Hippocampal formation (tissue), 2 donors: ENCODE measurements around the gene NF2.

Experiments used
- DNase-seq, 2 donors: peaks; one replicate each; lab custom pipeline; 2025; lab: John Stamatoyannopoulos, UW

Gene NF2

DNA sequence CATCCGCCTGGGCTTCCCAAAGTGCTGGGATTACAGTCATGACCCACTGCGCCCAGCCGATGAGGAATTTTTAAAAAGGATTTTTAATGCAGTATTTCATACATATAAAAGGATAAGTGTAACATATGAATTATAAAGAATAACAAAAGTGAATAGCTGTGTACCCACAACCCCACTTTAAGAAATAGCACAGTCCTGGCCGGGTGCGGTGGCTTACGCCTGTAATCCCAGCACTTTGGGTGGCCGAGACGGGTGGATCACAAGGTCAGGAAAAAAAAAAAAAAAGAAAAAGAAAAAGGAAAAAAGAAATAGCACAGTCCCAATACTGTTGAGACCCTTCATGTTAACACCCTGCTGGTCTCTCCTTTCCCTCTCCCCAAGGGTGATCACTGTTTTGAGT lies 62.1 kb downstream of the NF2 start:
- DNase-seq: no peak

DNA sequence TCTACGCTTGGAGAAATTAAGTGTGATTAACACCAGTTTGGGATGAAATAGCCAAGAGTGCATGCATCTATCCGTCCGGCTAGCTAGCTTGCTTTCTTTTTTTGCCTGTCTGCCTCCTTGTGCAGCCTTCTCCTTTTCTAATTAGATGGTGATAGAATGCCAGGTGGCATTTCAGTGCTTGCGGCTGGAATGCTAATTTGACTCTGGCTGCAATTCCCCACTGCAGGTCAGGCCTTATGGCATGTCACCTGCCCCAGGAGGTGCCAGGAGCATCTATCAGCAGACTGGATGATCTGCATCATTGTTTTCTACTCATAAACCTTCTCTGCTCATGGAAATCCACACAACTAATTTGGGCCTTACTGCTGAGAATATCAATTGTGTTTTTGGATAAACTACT lies 65.2 kb downstream of the NF2 start:
- no peak for DNase-seq

DNA sequence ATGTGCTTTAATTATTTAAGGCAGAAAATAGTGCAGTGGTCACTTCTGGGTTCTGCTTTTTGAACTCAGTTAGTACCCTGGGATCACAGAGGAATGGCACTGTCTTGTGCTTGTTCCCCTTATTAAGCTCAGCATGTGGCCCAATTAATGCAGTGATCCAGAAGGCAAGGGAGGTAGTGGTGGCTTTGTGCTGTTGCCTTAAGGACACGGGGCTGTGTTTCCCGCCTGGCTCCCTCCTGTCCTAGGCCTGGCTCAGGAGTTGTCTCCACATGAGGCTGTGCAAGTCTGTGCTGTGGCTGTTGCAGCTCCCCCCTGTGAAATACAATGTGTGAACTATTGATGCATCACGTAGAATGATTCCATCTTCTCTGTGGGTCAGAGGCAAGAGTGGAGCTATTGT lies 67.2 kb downstream of the NF2 start:
- DNase-seq: no peak

DNA sequence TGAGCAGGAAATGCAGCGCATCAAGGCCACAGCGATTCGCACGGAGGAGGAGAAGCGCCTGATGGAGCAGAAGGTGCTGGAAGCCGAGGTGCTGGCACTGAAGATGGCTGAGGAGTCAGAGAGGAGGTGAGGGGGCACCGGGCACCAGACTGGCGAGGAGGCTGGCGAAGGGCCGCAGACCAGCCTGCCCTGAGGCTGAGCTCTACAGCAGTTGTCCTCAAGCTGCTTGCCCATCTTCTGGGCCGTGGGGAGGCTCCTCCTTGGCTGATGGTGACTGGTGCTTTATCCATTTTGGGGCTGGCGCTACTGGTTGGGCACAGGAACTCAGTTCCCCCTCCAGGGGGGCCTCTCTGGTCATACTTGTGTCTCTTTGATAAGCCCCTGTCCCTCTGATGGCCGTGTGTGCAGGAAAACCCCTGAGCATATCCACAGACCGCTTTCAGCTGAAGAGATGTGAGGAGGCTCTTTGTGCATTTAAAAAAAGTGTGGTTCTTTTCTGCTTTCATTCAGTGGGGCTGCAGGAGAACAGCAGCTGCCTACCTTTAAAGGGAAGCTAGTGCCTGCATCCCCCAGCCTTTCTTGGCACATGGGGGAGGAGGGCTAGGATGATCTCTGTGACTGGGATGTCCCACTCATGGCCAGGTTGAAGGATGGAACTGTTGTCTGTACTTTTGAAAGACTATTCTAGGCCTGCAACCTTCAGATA lies 70.1 kb downstream of the NF2 start:
- no peak for DNase-seq

DNA sequence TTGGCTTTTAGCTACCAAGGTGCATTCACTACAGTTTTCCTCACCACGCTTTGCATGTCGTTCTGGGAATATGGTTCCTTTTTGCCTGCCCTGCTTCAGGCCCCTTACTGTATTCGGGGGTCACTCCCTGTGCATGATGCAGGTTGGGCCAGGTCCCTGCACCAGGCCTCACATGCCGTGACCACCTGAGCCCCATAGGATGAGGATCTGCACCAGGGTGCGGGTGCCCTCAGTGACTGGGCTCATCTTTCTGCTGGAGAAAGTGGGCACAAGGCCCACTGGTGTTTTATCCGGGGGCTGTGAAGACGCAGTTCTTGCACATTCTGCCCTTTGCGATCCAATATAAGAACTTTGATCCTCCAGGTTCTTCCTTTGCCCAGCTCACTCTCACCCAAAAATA lies 70.7 kb downstream of the NF2 start:
- no peak for DNase-seq

DNA sequence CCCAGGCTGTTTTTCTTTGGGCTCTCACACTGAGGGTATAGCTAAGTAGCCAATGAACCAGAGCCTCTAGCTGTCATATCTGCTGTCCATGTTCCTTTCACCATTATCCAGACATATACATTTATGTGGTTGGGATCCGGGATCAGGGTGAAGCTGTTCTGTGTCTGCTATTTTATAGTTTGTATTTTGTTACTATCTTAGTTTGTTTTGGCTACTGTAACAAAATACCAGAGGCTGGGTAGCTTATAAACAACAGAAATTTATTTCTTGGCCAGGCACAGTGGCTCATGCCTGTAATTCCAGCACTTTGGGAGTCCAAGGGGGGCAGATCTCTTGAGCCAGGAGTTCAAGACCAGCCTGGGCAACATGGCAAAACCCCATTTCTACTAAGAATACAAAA lies 75.9 kb downstream of the NF2 start:
- no peak for DNase-seq

DNA sequence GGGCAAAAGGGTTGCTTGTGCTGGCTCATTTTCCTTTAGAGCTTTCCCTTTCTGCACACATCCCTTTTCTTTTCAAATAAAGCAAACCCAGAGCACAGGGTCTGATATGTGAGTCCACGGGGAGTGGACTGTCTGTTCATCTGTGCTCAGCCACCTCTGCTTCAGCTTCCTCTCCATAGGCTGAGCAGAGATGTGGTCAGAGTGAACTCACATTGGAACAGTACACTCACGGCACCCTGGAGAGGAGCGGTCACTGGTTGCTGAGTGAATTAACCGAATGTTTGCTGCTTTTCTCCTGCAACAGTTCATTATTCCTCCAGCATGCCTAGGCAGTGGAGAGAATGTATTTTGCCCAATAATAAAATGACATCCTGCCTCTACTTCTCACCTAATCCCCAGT lies 80.1 kb downstream of the NF2 start:
- no peak for DNase-seq

DNA sequence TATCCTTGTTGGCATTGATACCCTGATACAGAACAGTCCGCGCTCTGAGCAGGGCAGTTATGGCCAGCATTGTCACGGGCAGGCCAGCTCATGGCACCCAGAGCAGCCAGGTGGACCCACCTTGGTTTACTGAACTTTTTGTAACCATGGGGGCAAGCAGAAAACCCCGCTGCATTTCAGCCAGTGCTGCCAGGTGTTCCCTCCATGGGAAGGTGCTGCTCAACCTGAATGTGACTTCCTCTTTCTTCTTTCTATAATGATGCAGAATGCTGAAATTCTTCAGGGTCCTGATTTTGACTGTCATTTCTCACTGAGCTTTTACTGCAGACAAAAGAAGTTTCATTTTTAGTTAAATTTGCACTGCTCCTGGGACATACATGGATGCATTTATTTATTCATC lies 80.8 kb downstream of the NF2 start:
- no peak for DNase-seq

DNA sequence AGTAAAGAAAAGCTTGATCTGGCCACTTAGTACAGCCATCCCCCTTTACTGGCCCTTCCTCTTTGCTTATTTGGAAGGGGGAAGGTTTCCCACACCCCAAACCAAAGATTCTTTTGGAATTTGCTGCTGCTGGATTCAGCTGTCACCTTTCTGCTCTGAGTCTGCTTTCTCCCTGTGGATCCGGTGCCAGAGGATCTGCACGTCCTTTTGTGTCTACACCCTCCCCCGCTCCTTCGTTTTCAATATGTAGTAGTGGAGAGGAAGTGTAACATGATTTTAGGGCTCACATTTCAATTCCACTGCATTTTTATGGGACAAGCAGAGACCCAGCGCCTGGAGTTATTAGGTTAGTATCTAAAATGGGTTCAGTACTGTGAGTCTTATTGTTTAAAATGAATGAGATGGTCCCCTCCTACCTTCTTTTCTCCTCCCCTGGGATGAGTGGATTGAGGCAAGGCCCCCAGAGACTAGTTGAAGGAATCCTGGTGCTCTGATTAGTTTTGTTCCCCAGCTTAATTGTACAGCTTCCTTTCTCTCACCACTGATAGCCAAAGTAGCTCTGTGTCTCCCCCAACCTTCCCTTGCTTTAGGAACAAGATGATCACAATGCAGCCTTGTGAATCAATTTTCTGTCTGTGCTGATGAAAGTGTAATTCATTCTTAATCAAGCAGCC lies 85.9 kb downstream of the NF2 start:
- no peak for DNase-seq

DNA sequence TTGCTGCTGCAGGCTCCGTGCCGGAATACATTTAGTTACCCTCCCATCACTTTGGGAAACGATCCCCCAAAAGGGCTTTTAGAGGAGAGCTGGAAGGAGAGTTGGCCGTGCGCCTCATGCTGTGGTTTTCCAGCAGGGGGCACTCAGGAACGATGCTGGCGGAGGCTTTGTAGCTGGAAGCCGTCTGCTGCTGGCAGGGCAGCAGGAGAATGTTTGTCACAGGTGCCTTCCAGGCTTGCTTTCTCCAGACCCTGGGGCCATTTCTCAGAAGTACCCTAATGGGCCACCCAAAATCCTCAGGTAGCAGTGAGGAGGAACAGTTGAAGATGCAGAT lies 86.4 kb downstream of the NF2 start:
- DNase-seq: peak; percentile 56 to 71

DNA sequence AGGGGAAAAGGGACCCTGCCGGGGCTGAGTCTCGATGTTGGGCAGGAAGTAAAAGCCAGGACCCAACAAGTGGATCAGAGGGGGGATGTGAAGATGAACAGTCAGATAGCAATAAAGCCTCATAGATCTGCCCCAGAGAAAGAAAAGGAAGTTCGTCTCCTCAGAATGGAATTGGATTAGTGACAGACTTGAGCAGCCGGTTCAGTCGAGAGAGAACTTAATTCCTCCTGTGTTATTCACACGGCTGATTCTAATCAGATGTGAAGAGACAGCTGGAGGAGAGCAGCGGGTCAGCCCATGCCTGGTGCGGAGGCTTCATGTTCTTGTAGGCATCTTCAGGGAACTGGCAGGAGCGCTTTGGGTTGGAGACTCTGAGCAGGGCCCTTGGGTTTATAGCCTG lies 87.0 kb downstream of the NF2 start:
- no peak for DNase-seq

DNA sequence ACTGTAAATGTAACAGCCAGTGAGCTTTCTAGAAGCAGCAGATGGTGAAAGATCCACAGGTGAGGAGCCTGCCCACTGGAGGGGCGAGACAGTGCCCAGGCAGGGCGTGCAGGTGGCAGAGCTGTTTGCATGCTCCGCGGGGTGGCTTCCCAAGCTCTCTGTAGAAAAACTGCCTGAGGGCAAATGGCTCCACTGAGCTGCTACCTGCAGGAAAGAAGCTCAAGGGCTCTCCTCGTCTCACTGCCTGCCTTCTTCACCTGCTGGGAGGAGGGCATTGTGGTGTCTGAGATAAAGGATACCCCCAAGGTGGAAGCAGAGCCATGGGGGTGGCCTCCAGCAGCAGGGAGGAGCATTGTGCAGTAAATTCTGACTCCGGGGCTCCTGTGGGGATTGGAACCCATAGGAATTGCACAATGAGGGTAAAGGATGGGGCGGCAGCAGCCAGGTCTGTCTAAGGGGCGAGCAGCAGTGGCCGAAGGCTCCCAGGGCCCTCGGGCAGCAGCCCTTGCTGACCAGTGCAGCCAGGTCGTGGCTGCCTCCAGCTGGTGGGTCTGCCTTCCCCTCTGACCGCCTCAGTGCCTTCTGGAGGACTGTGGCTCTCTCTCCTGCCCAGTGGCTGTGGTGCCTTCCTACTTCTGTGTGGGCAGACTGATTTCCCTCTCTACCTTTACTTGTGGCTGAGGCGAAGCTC lies 88.3 kb downstream of the NF2 start:
- no peak for DNase-seq

DNA sequence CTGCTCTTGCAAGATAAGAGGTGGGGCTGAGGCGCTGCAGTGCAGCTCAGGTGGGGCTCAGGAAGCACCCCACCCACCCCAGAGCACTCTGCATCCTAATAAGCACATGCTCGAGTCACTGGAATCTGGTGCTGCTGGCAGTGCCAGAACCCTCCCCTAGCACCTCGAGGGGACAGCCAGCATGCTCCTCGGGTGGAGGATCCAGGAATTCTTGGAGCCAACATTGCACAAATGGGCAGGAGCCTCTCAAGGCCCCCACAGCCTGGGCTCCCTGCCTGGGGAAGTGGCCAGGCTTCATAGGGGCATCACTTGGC lies 88.9 kb downstream of the NF2 start:
- DNase-seq: no peak

DNA sequence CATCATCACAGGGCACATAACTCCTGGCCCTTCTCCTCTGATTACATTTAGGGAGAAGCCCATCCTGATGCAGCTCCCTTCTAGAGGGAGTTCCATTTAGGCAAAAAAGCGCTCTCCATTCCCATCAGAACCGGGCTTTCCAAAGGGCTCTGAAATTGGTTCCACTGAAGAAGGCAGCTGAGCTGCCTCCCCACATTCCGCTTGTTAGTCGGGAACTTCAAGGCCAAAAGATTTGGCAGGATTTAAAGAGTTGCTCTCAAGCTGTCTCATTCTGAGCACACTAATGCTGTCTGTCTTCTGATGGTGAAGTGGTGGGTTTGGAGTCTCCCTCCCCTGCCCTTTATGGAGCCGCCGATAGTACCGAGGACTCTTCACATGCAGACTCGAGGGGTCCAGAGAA lies 89.7 kb downstream of the NF2 start:
- no peak for DNase-seq

DNA sequence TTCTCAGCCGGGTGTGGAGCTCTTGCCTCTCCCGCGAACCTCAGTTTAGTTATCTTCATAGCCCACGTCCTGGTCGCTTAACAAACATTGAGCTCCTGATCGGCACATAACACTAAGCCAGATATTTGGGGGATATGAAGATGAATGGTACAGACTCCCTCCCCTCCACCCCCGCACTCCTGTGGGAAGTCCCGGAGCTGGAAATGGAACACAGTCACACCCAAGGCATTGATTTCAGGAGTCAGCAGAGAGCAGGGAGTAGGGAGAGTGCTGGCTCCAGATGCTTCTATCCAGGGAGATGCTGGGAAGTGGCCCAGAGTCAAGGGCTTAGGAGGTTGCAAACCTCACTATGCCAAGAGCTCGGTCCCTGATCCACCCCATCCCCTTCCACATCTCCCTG lies 90.2 kb downstream of the NF2 start:
- DNase-seq: no peak

DNA sequence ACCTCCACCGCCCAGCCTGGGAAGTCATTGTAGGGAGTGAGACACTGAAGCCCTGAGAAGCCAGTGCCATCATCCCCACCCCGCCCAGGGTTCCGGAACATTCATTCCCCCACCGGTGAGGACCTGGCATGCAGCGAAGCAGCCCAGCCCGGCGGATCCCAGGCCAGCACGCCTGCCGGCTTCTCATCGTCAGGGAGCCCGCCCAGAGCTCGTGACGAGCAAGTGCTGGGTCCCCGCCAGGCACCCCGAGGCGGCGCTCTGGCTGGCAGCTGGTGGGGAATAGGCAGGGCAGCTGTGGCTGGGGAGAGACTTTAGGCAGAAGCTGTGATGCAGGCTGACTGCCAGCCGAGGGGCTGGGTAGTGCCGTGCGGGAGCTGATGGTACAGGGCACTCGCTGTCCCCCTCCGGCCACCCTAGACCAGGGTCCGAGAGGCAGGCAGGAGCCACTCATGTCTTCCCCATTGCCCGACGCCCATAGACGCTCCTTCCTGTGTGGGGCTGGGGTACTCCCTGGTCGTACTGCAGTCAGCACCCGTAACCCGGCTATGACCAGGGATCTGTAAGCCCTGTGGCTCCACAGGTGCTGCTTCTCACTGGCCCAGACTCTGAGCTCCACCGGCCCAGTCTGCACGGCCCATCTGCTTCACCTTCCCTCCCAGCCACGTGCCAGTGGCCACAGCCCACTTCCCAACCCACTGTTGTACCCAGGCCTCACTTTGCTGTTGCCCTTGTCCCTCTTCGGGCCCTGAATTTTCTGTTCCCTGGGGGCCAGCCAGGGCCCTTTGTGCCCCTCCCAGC lies 91.9 kb downstream of the NF2 start:
- DNase-seq: peak in 1 of 2 donors; percentile 68

DNA sequence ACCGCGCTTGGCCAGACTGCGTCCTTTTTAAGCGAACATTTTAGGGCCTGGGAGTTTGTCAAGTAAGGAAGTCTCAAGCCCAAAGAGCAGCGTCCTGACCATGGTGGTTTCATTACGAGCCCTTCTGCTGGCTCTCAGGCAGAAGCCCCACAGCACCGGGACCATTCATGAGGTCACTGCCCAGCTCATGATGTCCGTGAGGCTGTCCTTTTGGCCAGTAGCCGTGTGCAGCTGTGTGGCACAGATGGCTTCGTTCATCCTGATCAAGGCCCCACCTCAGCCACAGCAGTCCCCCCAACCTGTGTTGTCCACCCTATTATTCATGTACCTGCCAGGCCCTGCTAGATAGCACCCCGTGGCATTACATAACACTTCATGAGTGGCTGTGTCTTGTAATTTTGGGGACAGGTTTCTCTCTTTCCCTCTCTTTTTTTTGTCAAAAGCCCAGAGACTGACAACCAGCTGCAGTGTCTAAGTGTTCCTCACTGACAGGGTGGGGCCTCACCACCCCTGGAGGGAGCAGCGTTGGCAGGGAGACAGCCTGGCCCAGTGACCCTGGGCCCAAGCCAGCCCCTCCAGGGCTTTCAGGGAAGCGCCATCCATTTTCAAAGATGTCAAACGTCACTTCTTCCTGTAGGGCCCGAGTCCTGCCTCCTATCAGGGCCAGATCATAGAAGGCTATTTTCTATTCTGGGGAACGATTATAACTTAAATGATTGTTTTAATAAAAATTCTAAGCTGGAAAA lies 94.6 kb downstream of the NF2 start:
- DNase-seq: no peak

DNA sequence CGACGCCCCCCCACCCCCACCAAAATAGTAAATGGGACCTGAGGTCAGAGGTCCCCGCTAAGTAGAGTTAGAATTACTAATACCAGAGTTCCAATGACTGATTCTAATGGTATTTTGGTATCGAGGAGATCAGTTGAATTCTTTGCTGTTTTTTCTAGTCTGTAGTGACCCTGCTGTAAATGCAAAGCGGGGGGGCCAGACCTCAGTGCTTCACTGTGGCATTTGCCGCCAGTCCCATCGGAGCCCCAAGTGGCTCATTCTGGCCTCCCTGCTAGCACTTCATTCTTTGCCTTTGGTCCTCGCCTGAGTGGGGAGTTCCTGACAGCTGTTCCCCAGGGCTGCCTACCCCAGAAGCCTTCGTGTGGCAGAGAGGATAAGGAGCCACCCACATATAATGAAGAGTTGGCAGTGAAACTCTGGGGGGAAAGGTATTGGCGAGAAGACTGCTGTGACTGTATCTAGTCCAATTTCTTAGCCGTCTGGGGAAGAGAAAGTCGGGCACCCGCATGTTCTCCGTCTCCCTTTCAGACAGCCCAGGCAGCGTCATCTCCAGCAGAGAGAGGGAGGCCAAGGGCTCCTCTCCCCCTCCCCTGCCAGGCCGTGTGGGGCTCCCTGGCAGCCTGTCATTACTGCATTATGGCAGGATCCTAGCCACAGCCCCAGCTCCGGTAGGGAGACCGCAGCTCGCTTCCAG lies 96.9 kb downstream of the NF2 start:
- no peak for DNase-seq

DNA sequence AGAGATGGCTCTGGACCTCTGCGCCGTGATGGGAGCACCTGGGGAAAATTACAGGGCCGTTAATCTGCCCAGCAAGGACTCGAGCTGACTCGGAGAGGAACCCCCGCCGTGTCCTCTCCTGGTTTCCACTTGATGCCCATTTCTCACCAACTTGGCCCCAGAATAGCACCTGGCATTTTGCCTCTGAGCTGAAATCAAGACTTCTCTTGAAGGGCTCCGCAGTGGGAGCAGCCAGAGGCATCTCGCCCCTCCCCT lies 97.4 kb downstream of the NF2 start:
- no peak for DNase-seq

DNA sequence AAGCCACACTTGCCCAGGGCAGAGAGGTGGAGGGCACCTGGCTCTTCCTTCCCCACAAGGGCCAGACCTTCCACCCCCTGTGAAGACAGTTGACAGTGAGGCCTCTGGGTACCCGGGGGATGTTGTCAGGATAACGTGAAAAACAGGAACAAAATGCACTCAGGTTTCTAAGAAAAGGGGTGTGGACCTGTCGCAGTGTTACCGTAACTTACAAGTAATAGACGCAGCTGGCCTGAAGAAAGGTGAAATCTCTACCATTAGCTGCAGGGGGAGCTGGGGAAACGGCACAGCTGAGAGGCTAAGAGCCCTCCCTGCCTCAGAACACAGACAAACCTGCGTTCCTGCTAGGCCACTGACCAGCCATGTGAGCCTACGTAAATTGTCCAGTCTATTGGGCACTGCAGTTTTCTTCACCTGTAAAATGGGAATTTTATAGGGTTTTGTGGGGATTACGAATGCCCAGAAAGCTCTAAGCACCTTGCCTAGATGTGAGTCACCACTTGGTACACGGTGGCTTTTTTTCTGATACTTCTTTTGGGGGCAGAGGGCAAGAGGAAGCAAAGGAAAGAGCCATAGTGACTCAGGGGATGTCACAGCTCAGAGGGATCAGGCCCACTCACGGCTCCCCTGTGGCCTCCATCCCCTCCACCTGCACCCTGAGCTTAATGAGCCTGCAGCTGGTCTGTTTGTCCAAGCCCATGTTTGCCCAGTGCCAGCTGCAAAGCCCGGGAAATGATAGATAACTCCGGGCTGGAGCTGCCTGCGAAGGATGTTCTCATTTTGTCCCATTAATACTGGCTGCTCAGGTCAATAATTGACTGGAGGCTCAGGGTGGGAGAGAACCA lies 97.9 kb downstream of the NF2 start:
- no peak for DNase-seq
